ENCODE measurements around the gene TTC27. TPM values are rescaled to one million over a fixed set of nuclear protein-coding genes. Genes with fewer than 3 reads are reported as not detected.

The TTC27 gene
- total RNA-seq, 1 donor from 2014 or later: 118 TPM

GRCh38 chr2:32820701-32821100 lies 192.9 kb downstream of the TTC27 start:
- intact Hi-C loops (cut with DNase I): no loop called here
- Histone ChIP-seq H3K4me1 (peaks cover 0 to 4% of the 10 kb centered on the region in 2 donors), H3K27ac (no peak overlapping the region), H3K4me3 (no peak overlapping the region), H3K9me3 (no peaks in the 10 kb centered on the region), H3K27me3 (no peaks in the 10 kb centered on the region), H3K36me3 (peaks cover 0 to 6% of the 10 kb centered on the region in 2 donors)
- DNase-seq (ENCODE audit: low spot score in 2 of 2): no peak
- TF ChIP-seq CTCF (IDR thresholded peaks at IDR 0.05): no peak

- H3K27ac ChIP-seq: no peak overlapping the region
- H3K4me3 ChIP-seq: no peak overlapping the region
- H3K9me3 ChIP-seq: peaks cover 3 to 8% of the 10 kb centered on the region in 2 donors
- peaks cover 0 to 6% of the 10 kb centered on the region in 2 donors for H3K36me3 ChIP-seq
- no peak for DNase-seq (ENCODE audit: low spot score in 2 of 2)
- H3K27me3 ChIP-seq: no peaks in the 10 kb centered on the region
- no peak for TF ChIP-seq CTCF (IDR thresholded peaks at IDR 0.05)
- intact Hi-C loops (cut with DNase I): no loop called here
- H3K4me1 ChIP-seq: peaks cover 0 to 4% of the 10 kb centered on the region in 2 donors
Measured at GRCh38 chr2:32824070-32824809, 196.4 kb downstream of the TTC27 start.

- intact Hi-C loops (cut with DNase I): no loop called here
- no peak overlapping the region for H3K4me3 ChIP-seq
- peaks cover 0 to 4% of the 10 kb centered on the region in 2 donors for H3K4me1 ChIP-seq
- H3K36me3 ChIP-seq: peaks cover 0 to 2% of the 10 kb centered on the region in 2 donors
- no peak overlapping the region for H3K27ac ChIP-seq
- no peak for TF ChIP-seq CTCF (IDR thresholded peaks at IDR 0.05)
- H3K27me3 ChIP-seq: no peaks in the 10 kb centered on the region
- peaks cover 7 to 12% of the 10 kb centered on the region in 2 donors for H3K9me3 ChIP-seq
- DNase-seq (ENCODE audit: low spot score in 2 of 2): no peak
Measured at GRCh38 chr2:32825291-32825712, 197.5 kb downstream of the TTC27 start.

- Histone ChIP-seq H3K27me3 (no peaks in the 10 kb centered on the region), H3K36me3 (no peaks in the 10 kb centered on the region), H3K27ac (no peak overlapping the region), H3K9me3 (peaks cover 7 to 12% of the 10 kb centered on the region in 2 donors), H3K4me1 (no peaks in the 10 kb centered on the region), H3K4me3 (no peak overlapping the region)
- DNase-seq (ENCODE audit: low spot score in 2 of 2): no peak
- intact Hi-C loops (cut with DNase I): no loop called here
- no peak for TF ChIP-seq CTCF (IDR thresholded peaks at IDR 0.05)
Measured at GRCh38 chr2:32830196-32830595, 202.3 kb downstream of the TTC27 start.

- Histone ChIP-seq H3K9me3 (peaks cover 7 to 12% of the 10 kb centered on the region in 2 donors), H3K36me3 (no peaks in the 10 kb centered on the region), H3K4me3 (no peak overlapping the region), H3K27me3 (no peaks in the 10 kb centered on the region), H3K4me1 (no peaks in the 10 kb centered on the region), H3K27ac (no peak overlapping the region)
- DNase-seq (ENCODE audit: low spot score in 2 of 2): no peak
- intact Hi-C loops (cut with DNase I): no loop called here
- no peak for TF ChIP-seq CTCF (IDR thresholded peaks at IDR 0.05)
Measured at GRCh38 chr2:32832821-32833220, 205.0 kb downstream of the TTC27 start.

Measured in ascending aorta (tissue), 2 donors.